Astrocyte of the cerebellum (primary cell): Measurements from ENCODE around the gene ACSL4.
"Not testable (repeated sequence)": the region's sequence is repeated elsewhere in the genome, so short reads cannot be mapped to it uniquely, and the experiment has no call there.

Experiments
- DNase-seq: peaks from one replicate; pipeline ENCODE4 v3.0.0-alpha.2; 2011; ENCODE audit warnings: low read depth
- H3K4me3 ChIP-seq: 2 replicates; pipeline ENCODE4 v1.5.1; 2011; ENCODE audit warnings: mild to moderate bottlenecking, low read depth, low read length, moderate library complexity
- CTCF ChIP-seq: IDR thresholded peaks from 2 replicates; pipeline ENCODE4 v1.5.1; 2012; ENCODE audit warnings: low read length, low read depth, moderate library complexity, mild to moderate bottlenecking; ENCODE audit errors: missing control alignments
- in situ Hi-C: cut with HindIII; loops from 2 replicates; pipeline ENCODE4 v1.10.0; 2017; ENCODE audit warnings: low sequenced_read_pairs

Gene ACSL4

GRCh38 chrX:109685656-109686078, 47.4 kb downstream of the ACSL4 start:
- in situ Hi-C loops, result no loop called here
- no peak overlapping the region for H3K4me3 ChIP-seq

DNA sequence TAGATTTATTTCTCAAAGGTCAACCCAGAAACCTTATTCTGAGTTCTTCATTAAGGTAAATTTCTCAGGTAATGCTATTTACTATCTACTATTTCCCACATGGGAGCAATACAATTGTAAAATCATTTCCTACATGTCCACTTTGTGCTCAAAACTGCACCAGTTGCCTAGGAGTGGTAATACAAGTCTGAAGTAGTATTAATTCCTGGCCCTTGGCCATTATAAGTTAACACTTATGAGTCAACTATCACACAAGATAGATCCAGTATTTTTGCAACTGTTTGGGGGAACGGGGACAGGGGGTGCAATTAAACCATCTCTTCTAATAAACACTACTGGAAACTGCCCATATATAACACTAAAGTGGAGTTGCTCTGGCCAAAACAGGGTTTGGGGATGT, 48.9 kb downstream of the ACSL4 start:
- in situ Hi-C loops, result no loop called here

More at GRCh38 chrX:109685656-109686078, 47.4 kb downstream of the ACSL4 start:
- TF ChIP-seq CTCF, result no peak
- no peak for DNase-seq

GRCh38 chrX:109681475-109682081, 51.5 kb downstream of the ACSL4 start:
- no peak for TF ChIP-seq CTCF
- H3K4me3 ChIP-seq, result no peak overlapping the region
- in situ Hi-C loops, result no loop called here
- DNase-seq, result no peak

More for the DNA sequence above, 48.9 kb downstream of the ACSL4 start:
- no peak for DNase-seq
- TF ChIP-seq CTCF, result no peak
- H3K4me3 ChIP-seq, result no peak overlapping the region

DNA sequence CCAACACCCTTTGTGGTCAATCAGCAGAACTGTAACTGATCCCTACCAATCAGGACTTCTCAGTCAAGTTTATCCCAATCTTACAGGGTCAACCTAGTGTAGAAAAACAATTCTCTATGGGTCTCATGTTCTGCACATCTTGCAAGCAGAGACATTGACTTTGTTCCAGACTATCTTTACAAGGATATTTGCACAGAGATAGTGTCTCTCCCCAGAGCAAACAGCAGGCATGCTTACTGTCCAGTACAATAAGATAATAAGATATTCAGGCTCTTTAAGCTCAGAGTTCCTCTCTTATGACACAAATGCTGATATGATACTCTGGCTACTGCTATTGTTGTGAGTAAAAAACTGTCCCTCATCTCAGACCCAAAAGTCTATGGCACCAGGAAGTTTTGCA, 53.2 kb downstream of the ACSL4 start:
- in situ Hi-C loops, result no loop called here
- no peak overlapping the region for H3K4me3 ChIP-seq
- no peak for TF ChIP-seq CTCF
- DNase-seq, result no peak

DNA sequence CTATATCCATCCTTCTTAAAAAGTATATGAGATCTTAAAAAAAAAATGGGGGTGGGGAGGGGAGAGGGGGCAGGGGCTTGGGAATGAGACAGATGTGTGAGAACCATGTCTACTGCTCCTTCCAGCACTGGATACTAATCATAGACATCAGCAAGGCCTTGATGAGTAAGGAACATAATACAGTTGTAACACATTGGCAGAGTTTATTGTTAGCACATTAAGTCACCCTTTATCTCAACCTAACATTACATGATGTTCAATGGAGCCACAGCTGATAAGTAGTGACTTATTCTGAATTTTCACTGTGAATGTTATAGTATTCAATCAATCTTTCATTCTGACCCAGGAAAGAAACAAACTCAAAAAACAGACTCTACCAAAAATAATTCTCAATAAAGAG, 60.8 kb downstream of the ACSL4 start:
- TF ChIP-seq CTCF, result no peak
- no peak for DNase-seq

GRCh38 chrX:109671170-109671569, 61.9 kb downstream of the ACSL4 start:
- H3K4me3 ChIP-seq, DNase-seq, in situ Hi-C loops: not testable (repeated sequence)

More for the DNA sequence above, 60.8 kb downstream of the ACSL4 start:
- in situ Hi-C loops, result no loop called here
- H3K4me3 ChIP-seq, result no peak overlapping the region

DNA sequence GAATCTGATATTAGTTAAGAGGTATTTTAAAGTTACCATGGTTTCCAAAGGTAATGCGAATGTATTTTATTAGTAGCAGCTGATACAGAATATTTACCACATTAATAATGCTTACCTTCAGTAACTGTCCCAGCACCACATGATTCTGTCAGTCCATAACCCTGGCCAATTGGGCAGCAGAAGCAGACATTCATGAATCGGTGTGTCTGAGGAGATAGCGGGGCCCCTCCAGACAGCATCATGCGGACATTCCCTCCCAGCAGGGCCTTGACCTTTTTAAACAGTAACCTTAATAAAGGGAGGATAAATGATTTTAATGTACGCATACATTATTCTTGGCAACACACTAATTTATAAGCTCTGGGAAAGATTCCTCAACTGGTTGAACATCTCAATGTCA, 65.1 kb downstream of the ACSL4 start:
- DNase-seq, result no peak
- H3K4me3 ChIP-seq, result no peak overlapping the region
- in situ Hi-C loops, result no loop called here

More for the DNA sequence above, 65.1 kb downstream of the ACSL4 start:
- no peak for TF ChIP-seq CTCF
